Activated CD8-positive, alpha-beta T cell treated with anti-CD3 and anti-CD28 coated beads for 36 hours (primary cell): ENCODE measurements around the gene GNAO1. TPM values are rescaled to one million over a fixed set of nuclear protein-coding genes. Genes with fewer than 3 reads are reported as not detected.

Source experiments
- ATAC-seq: fragments of 200-7000 bp; cut with Tn5 transposase; one replicate; pipeline ENCODE4 v1.10.0; 2021; ENCODE audit warnings: mild to moderate bottlenecking, moderate library complexity
- CTCF ChIA-PET: fragments of 350-600 bp; sonication (Branson Sonifier 250); formaldehyde crosslinking; loops from one replicate; lab custom pipeline; 2021; ENCODE audit warnings: antibody characterized with exemption; lab: Charles Lee
- POLR2A ChIA-PET: fragments of 350-600 bp; sonication (Branson Sonifier 250); formaldehyde crosslinking; loops from one replicate; lab custom pipeline; 2021; ENCODE audit warnings: antibody characterized with exemption; lab: Charles Lee
- DNase-seq: peaks from one replicate; pipeline ENCODE4 v3.0.0-alpha.2; 2020
- H3K27ac Mint-ChIP-seq: one replicate; pipeline ENCODE4 v1.8.0; 2021; ENCODE audit warnings: mild to moderate bottlenecking, mixed read lengths
- H3K27me3 Mint-ChIP-seq: one replicate; pipeline ENCODE4 v1.8.0; 2021; ENCODE audit warnings: mixed read lengths
- H3K36me3 Mint-ChIP-seq: one replicate; pipeline ENCODE4 v1.8.0; 2021; ENCODE audit warnings: low read depth, mixed read lengths
- H3K4me1 Mint-ChIP-seq: one replicate; pipeline ENCODE4 v1.8.0; 2021; ENCODE audit warnings: low read depth, mixed read lengths
- H3K4me3 Mint-ChIP-seq: one replicate; pipeline ENCODE4 v1.8.0; 2021; ENCODE audit warnings: mild to moderate bottlenecking, moderate library complexity, mixed read lengths
- H3K9me3 Mint-ChIP-seq: one replicate; pipeline ENCODE4 v1.8.0; 2021; ENCODE audit warnings: mixed read lengths
- CTCF ChIP-seq: fragments of 200-600 bp; IDR thresholded peaks from one replicate; pipeline ENCODE4 v1.8.0; 2022; ENCODE audit warnings: antibody characterized with exemption, mild to moderate bottlenecking
- intact Hi-C: fragments of 100-400 bp; cut with micrococcal nuclease; formaldehyde crosslinking; loops from one replicate; pipeline ENCODE4 v1.10.0; 2022
- total RNA-seq, 2 experiments: library from RNA; stranded (reverse); gene quantifications; one replicate each; pipeline ENCODE4 v1.2.3, GENCODE V29; 2021

GNAO1 gene
- total RNA-seq, 2 experiments from 2014 or later, result 2.3 to 2.4 TPM

- no peaks in the 10 kb centered on the region for H3K27me3 Mint-ChIP-seq
- DNase-seq (no peak), ATAC-seq (no peak)
- no peaks in the 10 kb centered on the region for H3K9me3 Mint-ChIP-seq
- H3K36me3 Mint-ChIP-seq, result no peaks in the 10 kb centered on the region
- POLR2A ChIA-PET, result no interaction called here
- CTCF ChIA-PET, result no interaction called here
- H3K4me1 Mint-ChIP-seq, result peaks cover 8% of the 10 kb centered on the region
- no peak overlapping the region for H3K27ac Mint-ChIP-seq
- intact Hi-C loops, result no loop called here
- TF ChIP-seq CTCF, result no peak
- no peak overlapping the region for H3K4me3 Mint-ChIP-seq
These were observed 66.0 kb downstream of the GNAO1 start for GRCh38 chr16:56257239-56257638.

DNA sequence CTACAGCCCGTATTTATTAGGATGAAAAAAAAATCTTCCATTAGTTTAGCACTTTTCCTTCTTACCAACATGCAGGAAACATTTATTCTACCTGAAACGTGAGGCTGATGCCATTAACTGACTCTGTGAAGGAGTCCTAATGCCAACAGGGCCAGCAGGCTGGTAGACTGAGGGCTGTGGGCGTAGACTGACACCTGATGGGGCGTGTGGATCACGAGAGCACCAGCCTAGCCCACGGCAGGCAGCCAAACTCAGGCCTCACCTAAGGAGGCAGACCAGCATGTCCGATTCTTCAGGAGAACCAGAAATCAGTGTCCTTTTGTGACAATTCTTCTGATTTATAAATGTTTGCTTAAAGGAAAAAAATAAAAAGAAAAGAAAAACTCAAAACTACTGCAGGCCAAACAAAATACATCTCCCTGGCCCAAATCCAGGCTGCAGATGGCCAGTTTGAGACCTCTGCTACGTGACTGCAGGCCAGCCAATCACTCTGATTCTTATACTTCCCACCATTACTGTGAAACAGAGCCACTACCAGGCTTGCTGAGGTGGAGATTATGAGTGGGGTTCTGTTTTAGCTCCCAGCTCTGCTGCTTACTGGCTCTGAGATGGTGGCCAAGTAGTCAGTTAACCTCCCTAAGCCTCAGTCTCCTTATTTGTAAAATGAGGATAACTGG, 66.5 kb downstream of the GNAO1 start:
- DNase-seq (no peak), ATAC-seq (no peak)
- CTCF ChIA-PET, result no interaction called here
- no peaks in the 10 kb centered on the region for H3K9me3 Mint-ChIP-seq
- POLR2A ChIA-PET, result no interaction called here
- no peaks in the 10 kb centered on the region for H3K36me3 Mint-ChIP-seq
- no peaks in the 10 kb centered on the region for H3K27me3 Mint-ChIP-seq
- no peak overlapping the region for H3K4me3 Mint-ChIP-seq
- no peak for TF ChIP-seq CTCF
- H3K27ac Mint-ChIP-seq, result no peak overlapping the region
- H3K4me1 Mint-ChIP-seq, result peaks cover 13% of the 10 kb centered on the region
- intact Hi-C loops, result no loop called here

DNA sequence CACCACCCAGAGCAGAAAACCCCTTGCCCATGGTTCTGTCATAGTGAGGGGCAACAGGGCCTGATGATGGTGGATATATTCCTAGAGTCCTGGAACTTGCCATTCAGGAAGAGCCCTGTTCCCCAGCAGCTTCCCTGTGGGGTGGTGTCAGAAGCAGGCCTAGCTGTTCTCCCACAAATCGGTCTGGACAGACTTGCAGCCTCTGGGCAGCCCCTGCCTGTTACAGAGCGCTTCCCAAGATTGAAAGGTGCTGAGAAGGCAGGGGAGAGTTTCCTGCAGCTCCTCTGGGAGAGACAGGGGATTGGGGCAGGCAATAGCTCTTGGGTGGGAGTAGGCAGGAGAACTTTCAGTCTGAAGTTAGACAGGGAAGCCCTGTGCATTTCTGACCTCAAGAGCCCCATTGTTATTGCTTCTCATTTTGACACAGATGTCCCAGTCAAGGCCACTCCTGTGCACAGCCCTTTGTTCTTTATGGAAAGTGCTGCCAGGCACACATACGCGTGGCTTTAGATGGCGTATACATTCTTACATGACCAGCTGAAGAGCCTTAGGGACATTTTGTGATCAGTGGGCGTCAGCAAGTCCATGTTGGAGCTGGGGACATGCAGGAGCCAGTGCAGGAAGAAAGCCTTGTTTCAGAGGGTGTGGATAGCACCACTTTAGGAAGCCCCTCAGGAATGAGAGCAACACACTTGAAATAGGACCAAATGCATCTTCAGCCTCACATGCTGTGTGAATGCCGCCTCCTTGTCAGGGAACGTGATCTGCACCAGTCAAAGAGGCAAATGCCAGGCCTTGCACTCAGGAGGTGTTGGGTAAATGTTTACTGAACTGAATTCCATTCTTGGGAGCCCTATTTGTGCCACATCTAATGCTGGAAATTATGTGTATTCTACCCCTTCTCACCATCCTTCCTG, 67.5 kb downstream of the GNAO1 start:
- no peak overlapping the region for H3K4me3 Mint-ChIP-seq
- intact Hi-C loops, result no loop called here
- ATAC-seq (no peak), DNase-seq (no peak)
- H3K36me3 Mint-ChIP-seq, result no peaks in the 10 kb centered on the region
- no peak overlapping the region for H3K27ac Mint-ChIP-seq
- no peaks in the 10 kb centered on the region for H3K9me3 Mint-ChIP-seq
- TF ChIP-seq CTCF, result no peak
- ChIA-PET POLR2A (no interaction called here), CTCF (no interaction called here)
- peaks cover 22% of the 10 kb centered on the region for H3K4me1 Mint-ChIP-seq
- H3K27me3 Mint-ChIP-seq, result no peaks in the 10 kb centered on the region

- no peak for ATAC-seq
- no peaks in the 10 kb centered on the region for H3K9me3 Mint-ChIP-seq
- H3K27me3 Mint-ChIP-seq, result no peaks in the 10 kb centered on the region
- TF ChIP-seq CTCF, result no peak
- H3K4me1 Mint-ChIP-seq, result peaks cover 22% of the 10 kb centered on the region
- no peaks in the 10 kb centered on the region for H3K36me3 Mint-ChIP-seq
- POLR2A ChIA-PET, result no interaction called here
- CTCF ChIA-PET, result interaction anchor here (0.6 kb wide), 1 partner anchor 1378 kb away, joined by 3 read pairs; no protein-coding TSS in a partner anchor
- no peak for DNase-seq
- H3K4me3 Mint-ChIP-seq, result no peak overlapping the region
- H3K27ac Mint-ChIP-seq, result no peak overlapping the region
- intact Hi-C loops, result no loop called here
These were observed 68.1 kb downstream of the GNAO1 start for GRCh38 chr16:56259425-56259779.
